Body of pancreas (tissue), 4 donors: ENCODE measurements around the gene PPFIA4.

Experiments
- POLR2A ChIP-seq, 3 donors: fragments of 450-650 bp; IDR thresholded peaks; one replicate each; pipeline ENCODE4 v1.6.1; 2016; ENCODE audit warnings: antibody characterized with exemption in 3 of 3, mild to moderate bottlenecking in 2 of 3
- TF ChIP-seq, protein P1 (sequence below), 7 experiments: fragments of 450-650 bp in 4 of 7; fragments of 200-600 bp in 3 of 7; sonication (generic) in 3 of 7; IDR thresholded peaks; one replicate each; pipeline ENCODE4 v1.5.1; 2016 to 2019; ENCODE audit warnings: antibody characterized with exemption in 7 of 7

DNA sequence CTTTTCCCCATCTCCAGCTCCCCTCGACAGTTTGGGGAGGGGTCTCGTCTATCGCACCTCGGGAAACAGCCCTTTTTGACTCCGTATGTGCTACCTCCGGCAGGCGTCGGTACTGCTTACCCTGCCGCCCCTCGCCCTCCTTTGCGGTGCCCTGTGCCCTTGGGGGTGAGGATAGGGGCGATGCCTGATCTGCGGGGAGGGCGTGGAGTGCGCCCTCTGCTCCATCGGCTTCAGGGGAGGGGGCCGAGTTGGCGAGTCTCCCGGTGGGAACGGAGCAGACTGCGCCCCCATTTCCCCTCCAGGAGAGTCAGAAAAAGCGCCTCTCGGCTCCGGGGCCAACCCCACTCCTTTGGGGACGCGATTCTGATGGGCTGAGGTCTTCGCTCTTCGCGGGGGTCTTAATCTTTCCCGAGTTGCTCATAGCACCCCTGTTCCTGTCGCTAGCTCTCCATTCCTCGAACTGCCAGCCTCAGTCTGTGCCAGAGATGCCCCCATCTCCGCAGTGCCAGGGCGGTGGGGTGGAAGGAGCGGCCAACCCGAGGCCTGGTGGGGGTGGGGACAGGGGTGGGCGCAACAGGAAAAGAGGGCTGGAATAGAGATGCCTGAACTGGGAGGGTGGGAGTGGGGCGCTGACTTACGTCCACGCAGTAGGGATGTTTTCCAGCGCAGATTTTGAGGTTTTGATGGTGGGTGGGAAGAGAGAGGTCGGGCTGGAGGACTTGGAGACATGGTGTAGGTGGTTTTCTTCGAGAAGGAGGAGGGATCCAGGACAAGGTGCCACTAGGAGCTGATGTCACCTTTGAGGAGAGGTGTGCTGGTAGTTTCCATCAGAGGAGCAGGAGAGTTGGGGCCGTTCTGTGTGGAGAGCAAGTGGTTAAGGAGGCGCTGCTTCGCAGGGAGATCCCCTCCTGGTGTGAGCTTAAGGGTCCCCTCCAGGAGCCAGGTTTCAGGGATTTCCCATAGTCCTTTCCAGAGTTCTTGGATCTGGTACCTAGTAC, 674 bp downstream of the PPFIA4 start:
- TF ChIP-seq, protein P1, sequence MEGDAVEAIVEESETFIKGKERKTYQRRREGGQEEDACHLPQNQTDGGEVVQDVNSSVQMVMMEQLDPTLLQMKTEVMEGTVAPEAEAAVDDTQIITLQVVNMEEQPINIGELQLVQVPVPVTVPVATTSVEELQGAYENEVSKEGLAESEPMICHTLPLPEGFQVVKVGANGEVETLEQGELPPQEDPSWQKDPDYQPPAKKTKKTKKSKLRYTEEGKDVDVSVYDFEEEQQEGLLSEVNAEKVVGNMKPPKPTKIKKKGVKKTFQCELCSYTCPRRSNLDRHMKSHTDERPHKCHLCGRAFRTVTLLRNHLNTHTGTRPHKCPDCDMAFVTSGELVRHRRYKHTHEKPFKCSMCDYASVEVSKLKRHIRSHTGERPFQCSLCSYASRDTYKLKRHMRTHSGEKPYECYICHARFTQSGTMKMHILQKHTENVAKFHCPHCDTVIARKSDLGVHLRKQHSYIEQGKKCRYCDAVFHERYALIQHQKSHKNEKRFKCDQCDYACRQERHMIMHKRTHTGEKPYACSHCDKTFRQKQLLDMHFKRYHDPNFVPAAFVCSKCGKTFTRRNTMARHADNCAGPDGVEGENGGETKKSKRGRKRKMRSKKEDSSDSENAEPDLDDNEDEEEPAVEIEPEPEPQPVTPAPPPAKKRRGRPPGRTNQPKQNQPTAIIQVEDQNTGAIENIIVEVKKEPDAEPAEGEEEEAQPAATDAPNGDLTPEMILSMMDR (IDR thresholded peaks at IDR 0.05), result no peak
- peak in 1 of 3 donors; percentile 2 for TF ChIP-seq POLR2A (IDR thresholded peaks at IDR 0.05)
